ENCODE data around the gene BEND2.

The BEND2 gene

GRCh38 chrX:18206657-18207056 is 14.0 kb downstream of the BEND2 start:
- no peak overlapping the region for H3K4me2 ChIP-seq (ENCODE audit: low read depth, low read length, poor library complexity, severe bottlenecking)
- no peak overlapping the region for H3K4me3 ChIP-seq (ENCODE audit: low read length, poor library complexity, severe bottlenecking)
- no peak overlapping the region for H3K9ac ChIP-seq (ENCODE audit: low read depth, low read length, poor library complexity, severe bottlenecking)
- no peaks in the 10 kb centered on the region for H3K79me2 ChIP-seq (ENCODE audit: insufficient read depth, low read length)
- H3K9me3 ChIP-seq (ENCODE audit: insufficient read depth, low read depth, low read length) = no peaks in the 10 kb centered on the region
- H3K36me3 ChIP-seq (ENCODE audit: insufficient read depth, low read length) = no peaks in the 10 kb centered on the region
- no peaks in the 10 kb centered on the region for H4K20me1 ChIP-seq (ENCODE audit: insufficient read depth, low read length, poor library complexity, severe bottlenecking)
- no peaks in the 10 kb centered on the region for H3F3A ChIP-seq (ENCODE audit: low read depth)
- no peak for TF ChIP-seq EZH2phosphoT487 (IDR thresholded peaks at IDR 0.05; ENCODE audit: borderline replicate concordance)
- TF ChIP-seq, protein P1, sequence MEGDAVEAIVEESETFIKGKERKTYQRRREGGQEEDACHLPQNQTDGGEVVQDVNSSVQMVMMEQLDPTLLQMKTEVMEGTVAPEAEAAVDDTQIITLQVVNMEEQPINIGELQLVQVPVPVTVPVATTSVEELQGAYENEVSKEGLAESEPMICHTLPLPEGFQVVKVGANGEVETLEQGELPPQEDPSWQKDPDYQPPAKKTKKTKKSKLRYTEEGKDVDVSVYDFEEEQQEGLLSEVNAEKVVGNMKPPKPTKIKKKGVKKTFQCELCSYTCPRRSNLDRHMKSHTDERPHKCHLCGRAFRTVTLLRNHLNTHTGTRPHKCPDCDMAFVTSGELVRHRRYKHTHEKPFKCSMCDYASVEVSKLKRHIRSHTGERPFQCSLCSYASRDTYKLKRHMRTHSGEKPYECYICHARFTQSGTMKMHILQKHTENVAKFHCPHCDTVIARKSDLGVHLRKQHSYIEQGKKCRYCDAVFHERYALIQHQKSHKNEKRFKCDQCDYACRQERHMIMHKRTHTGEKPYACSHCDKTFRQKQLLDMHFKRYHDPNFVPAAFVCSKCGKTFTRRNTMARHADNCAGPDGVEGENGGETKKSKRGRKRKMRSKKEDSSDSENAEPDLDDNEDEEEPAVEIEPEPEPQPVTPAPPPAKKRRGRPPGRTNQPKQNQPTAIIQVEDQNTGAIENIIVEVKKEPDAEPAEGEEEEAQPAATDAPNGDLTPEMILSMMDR (conservative IDR thresholded peaks at IDR 0.05; ENCODE audit: low read length) = no peak
- no peaks in the 10 kb centered on the region for H3K4me1 ChIP-seq (ENCODE audit: insufficient read depth, low read length, poor library complexity, severe bottlenecking)
- no peaks in the 10 kb centered on the region for H3K27me3 ChIP-seq (ENCODE audit: insufficient read depth, low read length, poor library complexity, severe bottlenecking)
- H2AFZ ChIP-seq (ENCODE audit: low read length) = no peak overlapping the region
- no peaks in the 10 kb centered on the region for H3K9me2 ChIP-seq (replicated peaks; ENCODE audit: low read depth, low read length)

DNA sequence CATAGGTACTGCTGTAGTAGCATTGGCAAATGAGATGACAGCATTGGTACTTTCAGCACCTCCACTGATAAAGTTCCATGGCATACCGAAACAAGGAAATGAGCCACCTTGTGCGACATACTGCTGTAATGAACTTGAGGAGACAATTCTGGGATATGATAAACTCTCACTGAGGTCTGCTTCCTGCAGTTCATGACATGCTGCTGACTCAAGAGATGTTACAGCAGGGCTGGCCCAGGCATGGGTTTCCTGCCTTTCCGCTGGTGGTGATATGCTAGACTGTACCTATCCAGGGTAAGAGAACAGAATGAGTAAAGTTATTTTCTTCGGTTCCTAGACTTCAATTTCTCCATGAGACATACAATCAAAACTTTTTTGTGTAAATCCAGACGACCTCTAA is 17.1 kb downstream of the BEND2 start:
- Histone ChIP-seq H4K20me1 (ENCODE audit: insufficient read depth, low read length, poor library complexity, severe bottlenecking) (no peaks in the 10 kb centered on the region), H3K9me3 (ENCODE audit: insufficient read depth, low read depth, low read length) (no peaks in the 10 kb centered on the region), H3K79me2 (ENCODE audit: insufficient read depth, low read length) (no peaks in the 10 kb centered on the region), H2AFZ (ENCODE audit: low read length) (no peak overlapping the region), H3K36me3 (ENCODE audit: insufficient read depth, low read length) (no peaks in the 10 kb centered on the region), H3K4me3 (ENCODE audit: low read length, poor library complexity, severe bottlenecking) (no peak overlapping the region), H3K9me2 (replicated peaks; ENCODE audit: low read depth, low read length) (no peaks in the 10 kb centered on the region), H3K9ac (ENCODE audit: low read depth, low read length, poor library complexity, severe bottlenecking) (no peak overlapping the region), H3F3A (ENCODE audit: low read depth) (no peaks in the 10 kb centered on the region), H3K27me3 (ENCODE audit: insufficient read depth, low read length, poor library complexity, severe bottlenecking) (no peaks in the 10 kb centered on the region), H3K4me2 (ENCODE audit: low read depth, low read length, poor library complexity, severe bottlenecking) (no peak overlapping the region), H3K4me1 (ENCODE audit: insufficient read depth, low read length, poor library complexity, severe bottlenecking) (no peaks in the 10 kb centered on the region)
- TF ChIP-seq EZH2phosphoT487 (IDR thresholded peaks at IDR 0.05; ENCODE audit: borderline replicate concordance) = no peak
- TF ChIP-seq, protein P1 (conservative IDR thresholded peaks at IDR 0.05; ENCODE audit: low read length) = no peak

- no peak overlapping the region for H2AFZ ChIP-seq (ENCODE audit: low read length)
- H3K4me3 ChIP-seq (ENCODE audit: low read length, poor library complexity, severe bottlenecking) = no peak overlapping the region
- TF ChIP-seq, protein P1 (conservative IDR thresholded peaks at IDR 0.05; ENCODE audit: low read length) = no peak
- TF ChIP-seq EZH2phosphoT487 (IDR thresholded peaks at IDR 0.05; ENCODE audit: borderline replicate concordance) = no peak
- H3K79me2 ChIP-seq (ENCODE audit: insufficient read depth, low read length) = no peaks in the 10 kb centered on the region
- H3K36me3 ChIP-seq (ENCODE audit: insufficient read depth, low read length) = no peaks in the 10 kb centered on the region
- no peak overlapping the region for H3K9ac ChIP-seq (ENCODE audit: low read depth, low read length, poor library complexity, severe bottlenecking)
- H3K4me2 ChIP-seq (ENCODE audit: low read depth, low read length, poor library complexity, severe bottlenecking) = no peak overlapping the region
- H3K4me1 ChIP-seq (ENCODE audit: insufficient read depth, low read length, poor library complexity, severe bottlenecking) = no peaks in the 10 kb centered on the region
- no peaks in the 10 kb centered on the region for H3K27me3 ChIP-seq (ENCODE audit: insufficient read depth, low read length, poor library complexity, severe bottlenecking)
- H3F3A ChIP-seq (ENCODE audit: low read depth) = no peaks in the 10 kb centered on the region
- no peaks in the 10 kb centered on the region for H3K9me2 ChIP-seq (replicated peaks; ENCODE audit: low read depth, low read length)
- no peaks in the 10 kb centered on the region for H3K9me3 ChIP-seq (ENCODE audit: insufficient read depth, low read depth, low read length)
- H4K20me1 ChIP-seq (ENCODE audit: insufficient read depth, low read length, poor library complexity, severe bottlenecking) = no peaks in the 10 kb centered on the region
Observed at GRCh38 chrX:18194688-18195087, 26.0 kb downstream of the BEND2 start.

All from Loucy (cell line).